NK-92 (cell line): Measurements from ENCODE around the gene DNAH17.
"Not testable (repeated sequence)": the region's sequence is repeated elsewhere in the genome, so short reads cannot be mapped to it uniquely, and the experiment has no call there.

Source experiments
- DNase-seq: peaks from one replicate; lab custom pipeline; 2025; ENCODE audit not compliant: unreplicated experiment; lab: John Stamatoyannopoulos, UW

DNAH17 gene

DNA sequence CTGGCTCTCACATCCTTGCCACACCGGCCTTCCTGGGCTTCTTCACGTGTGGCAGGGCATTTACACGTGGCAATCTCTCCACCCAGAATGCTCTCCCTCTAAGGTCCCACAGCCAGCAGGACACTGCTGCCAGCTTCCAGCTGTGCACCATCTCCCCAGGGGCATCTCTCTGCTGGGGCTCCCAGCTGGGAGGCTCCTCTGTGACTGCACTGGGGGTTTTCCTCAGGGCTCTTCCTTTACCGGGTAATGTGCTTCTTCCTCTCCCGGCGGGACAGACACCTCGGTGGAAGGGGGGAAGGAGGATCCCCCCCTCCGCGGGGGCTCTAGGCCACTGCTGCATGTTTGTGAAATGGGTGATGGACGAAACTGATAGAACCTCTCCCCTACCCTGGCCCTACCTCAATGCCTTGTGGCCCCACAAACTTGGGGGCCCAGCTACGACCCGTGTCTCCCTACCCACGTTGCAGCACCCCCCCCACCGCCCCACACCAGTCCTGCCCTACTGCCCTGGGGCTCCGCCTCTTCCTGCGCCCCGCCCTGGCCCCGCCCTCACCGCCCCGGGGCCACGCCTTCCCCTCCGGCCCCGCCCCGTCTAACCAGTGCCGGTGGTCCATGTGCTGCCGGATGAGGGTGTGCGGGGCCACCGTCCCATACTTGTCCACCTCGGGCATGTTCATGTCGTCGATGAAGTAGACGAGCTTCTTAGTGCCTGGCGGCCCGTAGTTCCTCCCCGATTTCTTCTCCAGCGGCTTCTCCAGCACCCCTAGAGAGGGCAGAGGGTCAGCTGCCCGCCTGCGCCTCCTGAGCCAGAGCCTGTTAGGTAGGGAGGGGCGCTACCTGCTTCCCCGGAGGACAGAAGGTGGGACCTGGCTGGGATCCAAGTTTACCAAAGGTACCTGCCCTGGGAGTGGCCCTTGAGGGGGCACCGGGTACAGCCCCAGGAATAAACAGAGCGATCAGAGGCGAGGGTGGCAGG, 92.6 kb downstream of the DNAH17 start:
- DNase-seq: no peak

DNA sequence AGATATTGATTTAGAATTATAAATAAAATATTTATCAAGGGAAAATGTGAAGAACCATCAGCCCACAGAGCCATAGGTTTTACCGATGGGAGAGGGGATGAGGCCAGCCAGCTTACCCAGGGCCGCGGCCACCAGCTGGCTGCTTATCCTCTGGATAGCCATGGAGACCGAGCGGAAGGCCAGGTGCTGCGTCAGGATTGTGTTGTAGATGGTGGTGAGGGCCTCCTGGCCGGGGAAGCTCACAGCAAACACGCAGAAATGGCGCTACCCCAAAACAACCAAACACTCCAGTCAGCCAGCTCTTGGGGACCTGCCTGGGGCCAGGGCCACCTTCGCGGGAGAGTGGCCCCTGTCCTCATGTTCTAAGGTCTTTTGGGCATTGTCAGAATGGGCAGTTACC, 97.8 kb downstream of the DNAH17 start:
- no peak for DNase-seq

DNA sequence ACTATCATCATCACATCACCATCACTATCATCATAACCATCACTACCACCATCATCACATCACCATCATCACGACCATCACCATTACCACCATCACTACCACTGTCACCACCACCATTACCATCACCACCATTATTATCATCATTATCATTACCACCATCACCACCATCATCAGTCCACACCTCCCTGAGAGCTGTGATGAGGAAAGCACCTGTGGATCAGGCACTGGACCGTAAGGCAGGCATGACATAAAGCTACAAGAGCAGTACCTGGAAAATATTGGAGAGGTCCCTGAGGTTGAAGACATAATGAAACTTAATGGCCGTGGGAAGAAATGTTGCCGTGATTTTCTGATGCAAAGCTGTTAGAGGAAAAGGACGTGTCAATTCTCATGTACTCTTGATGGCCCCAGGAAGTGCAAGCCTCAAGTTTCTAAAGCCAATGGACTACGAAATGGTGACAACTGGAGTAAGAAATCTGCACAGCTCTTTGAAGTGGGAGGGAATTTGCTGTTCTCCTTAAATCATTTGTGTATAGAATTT, 98.4 kb downstream of the DNAH17 start:
- no peak for DNase-seq

DNA sequence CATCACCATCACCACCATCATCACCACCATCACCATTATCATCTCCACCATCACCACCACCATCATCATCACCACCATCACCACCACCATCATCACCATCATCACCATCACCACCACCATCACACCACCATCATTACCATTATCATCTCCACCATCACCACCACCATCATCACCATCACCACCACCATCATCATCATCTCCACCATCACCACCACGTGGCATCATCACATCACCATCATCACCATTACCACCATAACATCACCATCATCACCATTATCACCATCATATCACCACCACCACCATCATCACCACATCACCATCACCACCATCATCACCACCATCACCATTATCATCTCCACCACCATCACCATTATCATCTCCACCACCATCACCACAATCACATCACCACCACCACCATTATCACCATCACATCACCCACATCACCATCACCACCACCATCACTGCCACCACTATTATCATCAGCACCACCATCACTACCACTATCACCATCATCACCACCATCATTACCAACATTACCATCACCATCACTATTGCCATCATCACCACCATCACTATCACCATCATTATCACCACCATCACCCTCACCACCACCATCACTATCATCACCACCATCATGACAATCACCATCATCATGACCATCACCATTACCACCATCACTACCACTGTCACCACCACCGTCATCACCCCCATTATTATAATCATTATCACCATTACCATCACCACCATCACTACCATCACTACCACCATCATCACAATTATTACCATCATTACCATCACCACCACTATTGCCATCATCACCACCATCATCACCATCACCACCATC, 99.1 kb downstream of the DNAH17 start:
- no peak for DNase-seq

DNA sequence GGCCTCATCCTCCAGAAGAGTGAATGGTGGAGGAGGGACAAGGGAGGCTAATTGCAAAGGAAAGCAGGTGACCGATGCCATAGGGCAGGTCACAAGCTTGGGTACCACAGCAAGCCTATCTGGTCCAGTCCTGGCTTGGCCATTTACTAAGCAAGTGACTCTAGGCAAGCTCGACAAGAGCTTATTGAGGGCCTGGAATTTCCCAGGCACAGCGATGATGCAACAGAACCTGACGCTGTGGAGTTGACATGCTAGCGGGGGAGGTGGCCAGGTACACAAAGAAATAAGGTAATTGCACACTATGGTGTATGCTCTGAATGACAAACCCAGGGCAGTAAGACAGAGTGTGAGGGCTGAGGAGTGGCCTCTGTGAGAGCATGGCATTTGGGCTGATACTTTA, 100.2 kb downstream of the DNAH17 start:
- no peak for DNase-seq

DNA sequence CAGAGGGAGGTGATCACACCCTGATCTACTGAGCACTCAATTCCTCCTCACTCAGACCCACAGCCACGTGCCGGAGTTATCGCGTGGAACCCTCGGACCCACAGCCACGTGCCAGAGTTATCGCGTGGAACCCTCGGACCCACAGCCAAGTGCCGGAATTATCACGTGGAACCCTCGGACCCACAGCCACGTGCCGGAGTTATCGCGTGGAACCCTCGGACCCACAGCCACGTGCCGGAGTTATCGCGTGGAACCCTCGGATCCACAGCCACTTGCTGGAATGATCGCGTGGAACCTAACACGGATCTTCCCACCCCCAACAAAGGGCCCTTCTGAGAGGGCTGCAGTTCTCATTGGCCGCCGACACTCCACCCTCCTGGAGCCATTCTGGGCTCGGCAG, 101.0 kb downstream of the DNAH17 start:
- no peak for DNase-seq

DNA sequence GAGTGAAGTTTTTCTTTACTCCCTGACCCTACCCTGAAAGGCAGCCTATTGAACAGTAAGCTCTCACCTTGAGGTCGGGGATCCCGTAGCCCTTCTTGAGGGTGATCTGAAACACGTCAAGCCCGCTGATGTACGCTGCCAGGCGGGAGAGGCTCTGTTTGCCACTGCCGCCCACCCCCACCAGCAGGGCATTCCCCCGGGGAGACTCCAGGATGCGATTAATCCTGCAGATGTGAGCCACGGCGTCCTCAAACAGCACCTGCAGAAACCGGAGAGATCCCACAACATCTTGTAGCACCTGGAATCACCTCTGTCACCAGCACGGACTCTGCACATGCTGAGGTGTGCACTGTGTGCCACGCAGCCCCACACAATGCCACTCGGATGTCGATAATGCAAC, 102.0 kb downstream of the DNAH17 start:
- no peak for DNase-seq

DNA sequence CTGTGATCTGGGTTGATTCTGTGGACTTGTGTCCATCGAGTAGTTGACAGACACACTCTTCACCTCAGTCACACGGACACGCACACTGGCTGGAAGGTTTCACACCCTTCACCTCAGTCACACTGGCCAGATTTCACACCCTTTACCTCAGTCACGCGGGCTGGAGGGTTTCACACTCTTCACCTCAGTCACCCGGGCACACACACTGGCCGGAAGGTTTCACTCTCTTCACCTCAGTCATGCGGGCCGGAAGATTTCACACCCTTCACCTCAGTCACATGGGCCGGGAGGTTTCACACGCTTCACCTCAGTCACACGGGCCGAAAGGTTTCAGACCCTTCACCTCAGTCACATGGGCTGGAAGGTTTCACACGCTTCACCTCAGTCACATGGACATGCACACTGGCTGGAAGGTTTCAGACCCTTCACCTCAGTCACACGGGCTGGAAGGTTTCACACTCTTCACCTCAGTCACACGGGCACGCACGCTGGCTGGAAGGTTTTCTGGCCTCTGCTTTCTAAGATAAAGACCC, 102.5 kb downstream of the DNAH17 start:
- DNase-seq: no peak

DNA sequence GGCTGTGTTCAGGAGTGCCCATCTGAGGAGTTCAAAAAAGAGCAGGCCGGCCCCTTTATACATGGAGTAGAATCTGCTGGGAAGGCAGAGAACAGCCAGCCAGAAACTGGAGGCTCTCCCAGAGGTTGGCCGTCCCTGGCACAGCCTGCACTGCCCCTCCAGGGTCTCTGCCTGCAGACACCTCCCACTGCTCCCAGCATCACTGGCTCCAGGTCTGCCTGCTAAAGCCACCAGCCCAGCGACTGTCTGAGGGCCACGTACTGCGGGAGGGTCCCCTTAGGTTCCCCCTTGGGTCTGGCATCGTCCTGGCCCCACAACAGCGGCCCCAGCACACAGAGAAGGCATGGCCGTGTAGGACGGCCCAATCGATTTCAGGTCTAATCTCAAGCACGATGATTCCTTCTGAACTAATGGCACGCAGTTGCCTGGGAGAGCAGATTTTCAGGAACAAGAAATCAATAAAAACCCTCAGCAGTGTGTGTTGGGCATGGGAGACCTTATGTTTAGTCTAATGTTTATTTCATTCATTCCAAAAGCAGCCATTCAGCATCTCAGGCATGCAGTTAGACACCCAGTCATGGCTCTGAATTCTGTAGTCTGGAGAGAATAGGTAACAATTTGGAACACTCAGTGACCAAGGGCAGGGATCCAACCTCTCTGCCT, 103.1 kb downstream of the DNAH17 start:
- no peak for DNase-seq

DNA sequence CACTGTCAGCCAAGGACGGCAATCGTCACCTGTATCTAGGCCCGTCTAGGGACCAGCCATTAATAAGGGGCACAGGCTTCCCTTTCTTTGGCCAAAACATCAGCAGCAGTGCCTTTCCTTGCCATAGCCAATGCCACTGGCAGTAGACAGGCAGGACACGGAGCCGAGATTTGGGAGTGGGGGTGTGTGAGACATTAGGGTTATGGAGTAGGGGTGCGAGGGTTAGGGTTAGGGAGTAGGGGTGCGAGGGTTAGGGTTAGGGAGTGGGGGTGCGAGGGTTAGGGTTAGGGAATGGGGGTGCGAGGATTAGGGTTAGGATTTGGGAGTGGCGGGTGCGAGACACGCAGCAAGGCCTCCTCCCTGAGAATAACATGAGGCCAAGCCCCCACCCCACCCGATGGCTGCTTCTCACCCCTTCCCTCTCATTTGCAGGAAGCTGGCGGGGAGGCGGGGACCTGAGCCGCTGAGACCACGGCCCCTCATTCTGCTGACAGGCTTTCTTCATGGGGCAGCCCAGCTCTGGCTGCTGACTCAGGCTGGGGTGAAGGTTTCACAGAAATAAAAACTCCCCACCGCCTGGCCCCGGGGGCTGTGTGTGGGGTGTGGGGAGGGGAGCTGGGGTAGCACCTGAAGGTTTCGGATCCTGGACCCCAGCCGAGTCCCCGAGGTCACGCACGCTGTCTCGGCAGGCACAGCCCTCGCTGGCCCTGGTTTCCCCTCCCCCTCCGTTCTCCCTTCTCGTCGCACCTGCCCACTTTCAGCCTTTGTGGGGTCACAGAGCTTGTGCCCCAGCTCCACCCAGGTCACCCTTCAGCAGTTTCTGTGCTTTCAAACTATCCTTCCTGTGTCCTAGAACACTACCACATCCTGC, 104.9 kb downstream of the DNAH17 start:
- DNase-seq: no peak

DNA sequence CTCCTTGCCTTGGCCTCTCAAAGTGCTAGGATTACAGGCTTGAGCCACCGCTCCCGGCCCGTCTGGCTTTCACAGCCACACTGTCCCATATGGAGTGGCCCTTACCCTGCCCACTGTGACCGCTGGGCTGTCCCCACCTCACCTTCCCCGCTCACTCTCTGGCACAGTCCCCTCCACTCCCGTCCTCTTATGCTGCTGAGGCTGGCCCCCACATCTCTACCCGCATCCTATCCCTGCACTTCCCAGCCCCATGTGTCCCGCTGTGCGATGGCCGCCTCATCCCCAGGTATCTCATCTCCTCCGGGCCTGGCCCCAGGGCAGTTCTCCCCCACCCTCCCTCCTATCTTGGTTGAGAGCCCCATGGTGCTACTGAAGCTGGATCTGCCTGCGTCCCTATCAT, 105.6 kb downstream of the DNAH17 start:
- DNase-seq: no peak

DNA sequence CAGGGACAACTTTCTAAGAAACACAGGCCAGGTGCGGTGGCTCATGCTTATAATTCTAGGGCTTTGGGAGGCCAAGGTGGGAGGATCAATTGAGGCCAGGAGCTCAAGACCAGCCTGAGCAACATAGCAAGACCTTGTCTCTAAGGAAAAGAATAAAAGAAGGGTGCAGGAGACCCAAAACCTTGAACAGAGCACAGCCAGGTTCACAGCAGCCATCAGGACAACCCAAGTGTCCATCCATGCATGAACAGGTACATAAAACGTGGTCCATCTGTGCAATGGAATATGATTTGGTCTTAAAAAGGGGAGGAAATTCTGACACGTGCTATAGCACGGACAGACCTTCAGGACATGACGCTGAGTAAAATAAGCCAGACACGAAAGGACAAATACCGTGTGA, 107.8 kb downstream of the DNAH17 start:
- DNase-seq: no peak

DNA sequence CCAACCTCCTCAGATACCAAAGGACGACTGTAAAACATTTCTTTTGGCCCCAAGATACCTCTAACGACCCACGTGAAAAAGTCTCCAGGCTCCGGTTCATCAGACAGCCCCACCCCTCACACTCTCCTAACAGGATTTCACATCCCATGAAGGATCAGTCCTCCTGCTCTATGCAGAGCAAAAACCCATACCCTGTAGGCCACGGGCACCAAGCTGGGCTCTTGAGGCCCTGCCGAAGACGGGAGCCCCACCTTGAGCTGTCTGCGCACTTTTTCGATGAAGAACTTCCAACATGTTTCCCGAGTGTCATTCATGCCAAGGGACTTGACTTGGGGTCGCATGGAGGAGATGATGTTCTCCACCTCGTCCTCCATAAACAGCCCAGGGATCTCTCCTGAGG, 108.8 kb downstream of the DNAH17 start:
- DNase-seq: no peak

DNA sequence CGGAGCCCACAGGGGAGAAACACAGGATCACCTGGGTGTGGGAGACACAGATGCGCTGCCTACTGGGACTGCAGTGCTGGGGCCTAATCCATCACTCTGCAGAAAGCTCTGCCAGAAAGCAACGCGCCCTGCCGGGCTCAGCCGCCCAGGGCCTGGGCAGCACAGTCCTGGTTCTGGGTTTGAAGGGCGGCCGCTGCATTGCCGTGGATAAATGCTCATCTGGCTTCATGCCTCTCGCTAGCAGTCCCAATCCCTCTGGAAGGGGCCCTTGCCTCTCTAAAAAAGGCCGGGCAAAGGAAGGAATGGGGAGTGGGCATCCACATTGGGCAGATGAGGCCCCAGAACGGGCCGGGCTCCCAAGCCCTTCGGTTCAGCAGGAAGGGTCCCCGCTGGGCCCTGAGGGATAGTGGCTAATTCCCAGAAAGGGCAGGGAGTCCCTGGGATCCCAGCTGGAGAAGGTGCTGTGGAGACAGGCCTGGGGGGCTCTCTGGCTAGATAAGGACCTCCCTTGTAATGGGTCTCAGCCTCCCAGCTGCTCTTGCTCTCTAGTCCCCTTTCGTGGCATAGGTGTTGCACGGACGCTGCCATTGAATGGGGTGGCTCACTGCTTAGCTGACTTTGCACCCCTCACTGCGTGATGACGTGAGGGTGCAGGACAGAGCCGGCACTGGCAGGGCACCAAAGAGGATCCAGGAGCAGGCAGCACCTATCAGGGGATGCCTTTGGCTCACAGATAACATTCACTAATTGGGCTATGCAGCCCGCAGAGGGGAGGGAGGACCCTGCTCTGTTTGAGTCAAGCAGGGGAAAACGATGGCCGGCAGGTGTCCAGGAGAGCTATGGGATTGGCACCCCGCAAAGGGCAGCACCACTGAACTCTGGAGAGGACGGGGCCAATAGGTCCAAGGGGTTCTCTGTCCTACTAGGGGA, 110.1 kb downstream of the DNAH17 start:
- no peak for DNase-seq

DNA sequence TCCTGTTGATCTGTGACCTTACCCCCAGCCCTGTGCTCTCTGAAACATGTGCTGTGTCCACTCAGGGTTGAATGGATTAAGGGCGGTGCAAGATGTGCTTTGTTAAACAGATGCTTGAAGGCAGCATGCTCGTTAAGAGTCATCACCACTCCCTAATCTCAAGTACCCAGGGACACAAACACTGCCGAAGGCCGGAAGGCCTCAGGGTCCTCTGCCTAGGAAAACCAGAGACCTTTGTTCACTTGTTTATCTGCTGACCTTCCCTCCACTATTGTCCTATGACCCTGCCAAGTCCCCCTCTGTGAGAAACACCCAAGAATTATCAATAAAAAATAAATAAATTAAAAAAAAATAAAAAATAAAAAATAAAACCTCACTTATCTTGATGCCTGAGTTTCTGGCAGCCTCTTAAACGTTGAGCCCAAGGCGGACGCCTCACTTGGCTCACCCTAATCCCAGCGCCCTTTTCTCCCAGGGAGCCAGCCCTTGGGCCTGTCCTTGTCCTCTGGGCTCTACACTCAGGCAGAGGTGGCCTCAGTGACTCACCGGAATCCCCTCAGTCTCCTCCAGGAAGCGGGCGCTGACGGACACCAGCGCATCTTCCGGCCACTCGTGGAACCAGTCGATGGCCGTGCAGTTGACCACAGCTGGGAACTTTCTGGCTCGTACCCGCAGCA, 110.9 kb downstream of the DNAH17 start:
- not testable (repeated sequence) for DNase-seq

DNA sequence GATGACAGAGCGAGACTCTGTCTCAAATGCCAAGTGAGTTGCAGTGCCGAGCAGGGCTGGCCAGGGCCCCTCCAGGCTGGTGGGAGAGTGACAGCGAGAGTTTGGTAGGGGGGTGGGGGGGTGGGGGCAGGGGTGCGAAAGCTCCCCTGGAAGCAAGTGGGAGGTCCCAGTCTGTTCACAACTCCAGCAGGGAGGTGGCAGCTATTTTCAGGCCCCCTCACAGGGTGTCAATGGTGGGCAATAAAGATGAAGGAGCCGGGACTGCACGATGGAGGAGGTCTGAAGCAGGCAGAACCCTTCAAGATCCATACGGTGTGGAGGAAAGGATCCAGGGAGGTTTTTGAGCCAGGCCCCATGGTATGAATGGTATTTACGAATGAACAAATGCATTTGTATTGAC, 115.0 kb downstream of the DNAH17 start:
- DNase-seq: no peak

DNA sequence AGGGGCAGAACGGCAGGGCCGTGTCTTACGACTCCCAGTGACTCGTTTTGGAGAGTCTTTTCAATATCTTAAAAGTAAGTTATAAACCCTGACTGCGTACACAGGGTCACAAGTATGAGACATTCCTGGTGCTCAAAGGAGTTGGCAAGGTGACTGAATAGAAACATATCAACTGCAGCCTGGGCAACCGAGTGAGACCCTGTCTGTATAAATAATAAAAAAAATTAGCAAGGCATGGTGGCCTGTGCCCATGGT, 115.5 kb downstream of the DNAH17 start:
- no peak for DNase-seq

DNA sequence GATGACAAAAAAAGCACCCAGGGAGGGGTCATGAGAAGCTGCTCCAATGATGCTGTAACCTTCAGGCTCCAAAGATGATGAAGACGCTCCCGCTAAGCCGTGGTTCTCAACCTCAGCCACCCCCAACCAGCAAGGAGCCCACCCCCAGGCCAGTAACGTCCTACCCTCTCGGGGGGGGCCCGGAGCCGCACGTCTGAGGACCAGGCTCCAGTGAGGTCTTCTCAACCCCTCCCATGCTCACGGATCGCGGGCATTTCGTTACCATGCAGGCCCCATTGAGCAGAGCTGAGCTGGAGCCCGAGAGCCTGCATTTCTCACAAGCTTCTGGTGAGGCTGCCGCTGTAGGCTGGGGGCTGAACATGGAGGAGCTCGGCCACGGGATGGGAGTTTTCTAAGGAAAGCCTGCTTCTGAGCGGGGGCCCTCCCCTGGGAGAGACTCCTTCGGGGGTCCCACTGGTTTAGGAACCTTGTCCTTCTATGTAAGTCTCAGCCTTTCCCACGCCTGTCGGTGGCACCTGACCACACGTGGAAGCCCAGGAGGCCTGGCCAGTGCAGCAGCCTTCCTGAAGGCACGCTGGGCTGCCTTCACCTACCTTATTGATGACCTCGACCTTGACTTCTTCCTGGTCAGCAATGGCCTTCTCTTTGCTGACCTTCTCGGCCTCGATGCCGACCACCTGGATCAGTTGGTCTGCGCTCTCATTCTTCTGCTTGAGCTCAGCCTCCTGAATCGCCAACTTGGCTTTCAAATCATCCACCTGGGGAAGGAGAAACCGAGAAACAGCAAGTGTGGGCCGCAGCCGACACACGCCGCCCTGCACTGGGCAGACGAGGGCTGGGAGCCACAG, 116.0 kb downstream of the DNAH17 start:
- no peak for DNase-seq
